Measurements from ENCODE around the gene PERM1.

The PERM1 gene

DNA sequence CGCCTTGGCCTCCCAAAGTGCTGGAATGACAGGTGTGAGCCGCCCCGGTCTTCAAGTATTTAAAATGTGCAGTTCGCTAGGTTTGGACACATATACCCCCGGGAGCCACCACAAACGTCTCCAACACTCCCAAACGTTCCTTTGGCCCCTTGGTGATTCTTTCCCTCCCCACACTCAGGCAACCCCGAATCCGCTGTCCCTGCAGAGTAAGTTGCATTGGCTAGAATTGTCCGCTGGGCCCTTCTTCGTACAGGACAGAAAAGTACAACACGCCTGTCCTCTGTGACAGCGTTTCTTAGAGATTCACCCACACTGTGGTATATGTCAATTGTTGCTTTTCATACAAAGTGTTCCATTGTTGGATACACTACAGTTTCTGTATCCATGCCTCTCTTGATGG lies 3.2 kb upstream of the PERM1 start:
- TF ChIP-seq EZH2 (IDR thresholded peaks at IDR 0.05; ENCODE audit: borderline replicate concordance, low read length) = no peak
- TF ChIP-seq, protein P1, sequence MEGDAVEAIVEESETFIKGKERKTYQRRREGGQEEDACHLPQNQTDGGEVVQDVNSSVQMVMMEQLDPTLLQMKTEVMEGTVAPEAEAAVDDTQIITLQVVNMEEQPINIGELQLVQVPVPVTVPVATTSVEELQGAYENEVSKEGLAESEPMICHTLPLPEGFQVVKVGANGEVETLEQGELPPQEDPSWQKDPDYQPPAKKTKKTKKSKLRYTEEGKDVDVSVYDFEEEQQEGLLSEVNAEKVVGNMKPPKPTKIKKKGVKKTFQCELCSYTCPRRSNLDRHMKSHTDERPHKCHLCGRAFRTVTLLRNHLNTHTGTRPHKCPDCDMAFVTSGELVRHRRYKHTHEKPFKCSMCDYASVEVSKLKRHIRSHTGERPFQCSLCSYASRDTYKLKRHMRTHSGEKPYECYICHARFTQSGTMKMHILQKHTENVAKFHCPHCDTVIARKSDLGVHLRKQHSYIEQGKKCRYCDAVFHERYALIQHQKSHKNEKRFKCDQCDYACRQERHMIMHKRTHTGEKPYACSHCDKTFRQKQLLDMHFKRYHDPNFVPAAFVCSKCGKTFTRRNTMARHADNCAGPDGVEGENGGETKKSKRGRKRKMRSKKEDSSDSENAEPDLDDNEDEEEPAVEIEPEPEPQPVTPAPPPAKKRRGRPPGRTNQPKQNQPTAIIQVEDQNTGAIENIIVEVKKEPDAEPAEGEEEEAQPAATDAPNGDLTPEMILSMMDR (IDR thresholded peaks at IDR 0.05; ENCODE audit: low read length) = no peak
- Histone ChIP-seq H3K27me3 (ENCODE audit: insufficient read depth, low read length) (peaks cover 10% of the 10 kb centered on the region; the same call in 1 of the 2 replicates), H3K4me1 (ENCODE audit: insufficient read depth, low read length, severe bottlenecking) (no peaks in the 10 kb centered on the region), H2AFZ (ENCODE audit: low read length) (no peak overlapping the region), H3K36me3 (ENCODE audit: insufficient read depth, low read length) (no peaks in the 10 kb centered on the region), H3K9me3 (ENCODE audit: low read length) (no peaks in the 10 kb centered on the region), H3K79me2 (ENCODE audit: insufficient read depth, low read length) (no peaks in the 10 kb centered on the region), H3K4me2 (ENCODE audit: low read length) (no peak overlapping the region), H4K20me1 (ENCODE audit: insufficient read depth, low read length) (no peaks in the 10 kb centered on the region), H3K9ac (ENCODE audit: low read length) (no peak overlapping the region), H3K27ac (ENCODE audit: low read depth, low read length, poor library complexity, severe bottlenecking) (no peak overlapping the region), H3K9me2 (ENCODE audit: low read depth, low read length) (no peaks in the 10 kb centered on the region), H3F3A (ENCODE audit: insufficient read depth, low read length) (no peaks in the 10 kb centered on the region), H3K4me3 (ENCODE audit: low read depth, low read length, poor library complexity, severe bottlenecking) (no peak overlapping the region)

GRCh38 chr1:984476-984814 lies 2.6 kb upstream of the PERM1 start:
- H3K27ac ChIP-seq (ENCODE audit: low read depth, low read length, poor library complexity, severe bottlenecking) = no peak overlapping the region
- H3K9me3 ChIP-seq (ENCODE audit: low read length) = no peaks in the 10 kb centered on the region
- TF ChIP-seq EZH2 (IDR thresholded peaks at IDR 0.05; ENCODE audit: borderline replicate concordance, low read length) = no peak
- TF ChIP-seq, protein P1 (IDR thresholded peaks at IDR 0.05; ENCODE audit: low read length) = no peak
- H3K9me2 ChIP-seq (ENCODE audit: low read depth, low read length) = no peaks in the 10 kb centered on the region
- H3K79me2 ChIP-seq (ENCODE audit: insufficient read depth, low read length) = no peaks in the 10 kb centered on the region
- no peaks in the 10 kb centered on the region for H4K20me1 ChIP-seq (ENCODE audit: insufficient read depth, low read length)
- H3K9ac ChIP-seq (ENCODE audit: low read length) = no peak overlapping the region
- H3K4me3 ChIP-seq (ENCODE audit: low read depth, low read length, poor library complexity, severe bottlenecking) = no peak overlapping the region
- H3F3A ChIP-seq (ENCODE audit: insufficient read depth, low read length) = no peaks in the 10 kb centered on the region
- H3K4me1 ChIP-seq (ENCODE audit: insufficient read depth, low read length, severe bottlenecking) = no peaks in the 10 kb centered on the region
- peaks cover 6% of the 10 kb centered on the region; the same call in 1 of the 2 replicates for H3K27me3 ChIP-seq (ENCODE audit: insufficient read depth, low read length)
- H3K36me3 ChIP-seq (ENCODE audit: insufficient read depth, low read length) = no peaks in the 10 kb centered on the region
- H2AFZ ChIP-seq (ENCODE audit: low read length) = no peak overlapping the region
- no peak overlapping the region for H3K4me2 ChIP-seq (ENCODE audit: low read length)

DNA sequence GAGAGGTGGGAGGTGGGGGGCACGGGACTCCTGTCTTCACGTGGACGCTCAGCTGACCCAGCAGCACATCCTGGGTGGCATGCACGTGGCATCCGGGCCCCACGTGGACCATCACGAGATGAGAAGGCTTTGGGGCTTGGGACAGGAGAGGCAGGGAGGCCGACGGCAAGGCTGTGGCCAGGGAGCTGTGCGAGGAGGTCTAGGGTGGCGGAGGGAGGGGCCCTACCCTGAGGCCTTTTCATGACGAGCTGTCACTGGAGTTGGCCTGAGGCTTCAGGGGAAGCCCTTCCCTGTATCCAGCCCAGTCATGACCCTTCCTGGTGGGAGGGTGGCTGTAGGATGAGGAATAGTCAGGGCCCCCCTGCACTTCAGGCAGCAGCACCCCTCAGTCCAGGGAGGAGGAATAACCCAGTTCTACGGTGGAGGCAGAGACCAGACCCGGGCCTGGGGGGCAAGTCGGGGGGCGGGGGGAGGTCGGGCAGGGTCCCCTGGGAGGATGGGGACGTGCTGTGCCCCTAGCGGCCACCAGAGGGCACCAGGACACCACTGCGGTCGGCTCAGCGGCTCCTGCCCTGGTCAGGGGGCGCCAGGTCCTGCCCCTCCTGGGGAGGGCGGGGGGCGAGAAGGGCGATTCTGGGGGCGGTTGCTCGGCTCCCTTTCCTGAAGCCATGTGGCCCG lies 2.0 kb upstream of the PERM1 start:
- peaks cover under 1% of the 10 kb centered on the region; the same call in 1 of the 2 replicates for H3K27me3 ChIP-seq (ENCODE audit: insufficient read depth, low read length)
- H3K9me3 ChIP-seq (ENCODE audit: low read length) = no peaks in the 10 kb centered on the region
- no peaks in the 10 kb centered on the region for H3K79me2 ChIP-seq (ENCODE audit: insufficient read depth, low read length)
- no peaks in the 10 kb centered on the region for H4K20me1 ChIP-seq (ENCODE audit: insufficient read depth, low read length)
- no peaks in the 10 kb centered on the region for H3K4me1 ChIP-seq (ENCODE audit: insufficient read depth, low read length, severe bottlenecking)
- no peak overlapping the region for H3K4me3 ChIP-seq (ENCODE audit: low read depth, low read length, poor library complexity, severe bottlenecking)
- no peak overlapping the region for H3K4me2 ChIP-seq (ENCODE audit: low read length)
- H2AFZ ChIP-seq (ENCODE audit: low read length) = no peak overlapping the region
- H3K36me3 ChIP-seq (ENCODE audit: insufficient read depth, low read length) = no peaks in the 10 kb centered on the region
- no peak overlapping the region for H3K9ac ChIP-seq (ENCODE audit: low read length)
- H3K9me2 ChIP-seq (ENCODE audit: low read depth, low read length) = no peaks in the 10 kb centered on the region
- no peak overlapping the region for H3K27ac ChIP-seq (ENCODE audit: low read depth, low read length, poor library complexity, severe bottlenecking)
- TF ChIP-seq, protein P1 (IDR thresholded peaks at IDR 0.05; ENCODE audit: low read length) = peak; percentile 68
- TF ChIP-seq EZH2 (IDR thresholded peaks at IDR 0.05; ENCODE audit: borderline replicate concordance, low read length) = no peak
- no peaks in the 10 kb centered on the region for H3F3A ChIP-seq (ENCODE audit: insufficient read depth, low read length)

Measured in OCI-LY1 (cell line).